Endothelial cell of umbilical vein (primary cell): Measurements from ENCODE around the gene MAP2K7.

Source experiments
- EZH2 ChIP-seq: IDR thresholded peaks from 2 replicates; pipeline ENCODE4 v1.6.1; 2012; ENCODE audit warnings: borderline replicate concordance, low read depth, mild to moderate bottlenecking, moderate library complexity, low read length, inconsistent platforms; ENCODE audit not compliant: severe bottlenecking
- POLR2A ChIP-seq: IDR thresholded peaks from 2 replicates; pipeline ENCODE4 v1.6.1; 2012; ENCODE audit warnings: low read depth, mild to moderate bottlenecking, control low read depth, low read length
- TF ChIP-seq, protein P1 (sequence below), 2 donors: IDR thresholded peaks; 1 replicate in 1 of 2; 2 replicates in 1 of 2; pipeline ENCODE4 v1.5.1; 2011; ENCODE audit warnings: low read length in 2 of 2, mild to moderate bottlenecking in 2 of 2, moderate library complexity in 2 of 2, control low read depth in 1 of 2, inconsistent platforms in 1 of 2, low read depth in 1 of 2; ENCODE audit not compliant: insufficient read depth in 1 of 2; ENCODE audit errors: extremely low read depth in 1 of 2

DNA sequence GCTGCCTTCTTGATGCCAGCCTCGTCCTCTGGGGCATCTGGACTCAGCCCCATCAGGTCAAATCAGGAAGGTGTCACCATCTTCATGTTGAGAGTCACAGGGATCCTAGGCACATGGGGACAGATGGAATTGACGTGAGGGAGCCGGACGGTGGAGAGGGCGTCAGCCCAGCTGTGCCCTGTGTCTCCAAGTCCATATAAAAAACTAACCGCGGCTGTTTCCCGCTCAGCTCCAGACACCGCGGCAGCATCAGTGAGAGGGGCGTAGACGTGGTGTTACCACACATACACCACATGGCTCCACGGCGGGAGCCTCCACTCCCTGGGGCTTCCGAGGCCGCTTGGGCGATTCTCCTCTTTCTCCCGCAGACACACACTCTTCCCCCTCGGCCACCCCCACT lies 23.8 kb upstream of the MAP2K7 start:
- TF ChIP-seq, protein P1, sequence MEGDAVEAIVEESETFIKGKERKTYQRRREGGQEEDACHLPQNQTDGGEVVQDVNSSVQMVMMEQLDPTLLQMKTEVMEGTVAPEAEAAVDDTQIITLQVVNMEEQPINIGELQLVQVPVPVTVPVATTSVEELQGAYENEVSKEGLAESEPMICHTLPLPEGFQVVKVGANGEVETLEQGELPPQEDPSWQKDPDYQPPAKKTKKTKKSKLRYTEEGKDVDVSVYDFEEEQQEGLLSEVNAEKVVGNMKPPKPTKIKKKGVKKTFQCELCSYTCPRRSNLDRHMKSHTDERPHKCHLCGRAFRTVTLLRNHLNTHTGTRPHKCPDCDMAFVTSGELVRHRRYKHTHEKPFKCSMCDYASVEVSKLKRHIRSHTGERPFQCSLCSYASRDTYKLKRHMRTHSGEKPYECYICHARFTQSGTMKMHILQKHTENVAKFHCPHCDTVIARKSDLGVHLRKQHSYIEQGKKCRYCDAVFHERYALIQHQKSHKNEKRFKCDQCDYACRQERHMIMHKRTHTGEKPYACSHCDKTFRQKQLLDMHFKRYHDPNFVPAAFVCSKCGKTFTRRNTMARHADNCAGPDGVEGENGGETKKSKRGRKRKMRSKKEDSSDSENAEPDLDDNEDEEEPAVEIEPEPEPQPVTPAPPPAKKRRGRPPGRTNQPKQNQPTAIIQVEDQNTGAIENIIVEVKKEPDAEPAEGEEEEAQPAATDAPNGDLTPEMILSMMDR (IDR thresholded peaks at IDR 0.05; ENCODE audit: extremely low read depth in 1 of 2, insufficient read depth in 1 of 2, low read depth in 1 of 2, low read length in 2 of 2) = no peak
- TF ChIP-seq POLR2A = no peak
- no peak for TF ChIP-seq EZH2
